Body of pancreas (tissue), 4 donors: ENCODE measurements around the gene RIMS1.

Experiments used
- POLR2A ChIP-seq, 3 donors: fragments of 450-650 bp; IDR thresholded peaks; one replicate each; pipeline ENCODE4 v1.6.1; 2016; ENCODE audit warnings: antibody characterized with exemption in 3 of 3, mild to moderate bottlenecking in 2 of 3
- TF ChIP-seq, protein P1 (sequence below), 7 experiments: fragments of 450-650 bp in 4 of 7; fragments of 200-600 bp in 3 of 7; sonication (generic) in 3 of 7; IDR thresholded peaks; one replicate each; pipeline ENCODE4 v1.5.1; 2016 to 2019; ENCODE audit warnings: antibody characterized with exemption in 7 of 7

DNA sequence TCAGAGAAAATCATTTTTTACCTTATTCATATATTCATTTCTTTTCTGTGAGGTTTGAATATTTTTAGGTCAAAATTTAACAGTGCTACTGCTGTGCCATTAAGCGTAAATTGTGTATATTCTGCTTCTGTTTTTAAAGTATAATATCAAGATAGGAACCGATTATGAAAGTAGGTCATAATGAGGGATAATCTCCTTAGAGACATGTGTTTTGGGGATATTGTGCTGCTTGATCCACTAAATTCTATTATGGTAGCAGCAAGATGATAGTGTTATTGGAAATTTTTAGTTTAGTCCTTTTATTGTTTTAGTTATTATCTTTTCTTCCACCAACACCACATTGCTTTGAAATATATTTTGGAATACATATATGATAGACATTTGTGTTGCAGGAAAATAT, 244.0 kb downstream of the RIMS1 start:
- TF ChIP-seq POLR2A (IDR thresholded peaks at IDR 0.05): no peak
- TF ChIP-seq, protein P1, sequence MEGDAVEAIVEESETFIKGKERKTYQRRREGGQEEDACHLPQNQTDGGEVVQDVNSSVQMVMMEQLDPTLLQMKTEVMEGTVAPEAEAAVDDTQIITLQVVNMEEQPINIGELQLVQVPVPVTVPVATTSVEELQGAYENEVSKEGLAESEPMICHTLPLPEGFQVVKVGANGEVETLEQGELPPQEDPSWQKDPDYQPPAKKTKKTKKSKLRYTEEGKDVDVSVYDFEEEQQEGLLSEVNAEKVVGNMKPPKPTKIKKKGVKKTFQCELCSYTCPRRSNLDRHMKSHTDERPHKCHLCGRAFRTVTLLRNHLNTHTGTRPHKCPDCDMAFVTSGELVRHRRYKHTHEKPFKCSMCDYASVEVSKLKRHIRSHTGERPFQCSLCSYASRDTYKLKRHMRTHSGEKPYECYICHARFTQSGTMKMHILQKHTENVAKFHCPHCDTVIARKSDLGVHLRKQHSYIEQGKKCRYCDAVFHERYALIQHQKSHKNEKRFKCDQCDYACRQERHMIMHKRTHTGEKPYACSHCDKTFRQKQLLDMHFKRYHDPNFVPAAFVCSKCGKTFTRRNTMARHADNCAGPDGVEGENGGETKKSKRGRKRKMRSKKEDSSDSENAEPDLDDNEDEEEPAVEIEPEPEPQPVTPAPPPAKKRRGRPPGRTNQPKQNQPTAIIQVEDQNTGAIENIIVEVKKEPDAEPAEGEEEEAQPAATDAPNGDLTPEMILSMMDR (IDR thresholded peaks at IDR 0.05): no peak
